CD4-positive, alpha-beta T cell treated with Interferon gamma for 1 hour (primary cell): ENCODE results near the gene KRTAP1-5.
"Not testable (repeated sequence)": the region's sequence is repeated elsewhere in the genome, so short reads cannot be mapped to it uniquely, and the experiment has no call there.

Experiments
- DNase-seq: peaks from one replicate; pipeline ENCODE4 v3.0.0-alpha.2; 2020

Gene KRTAP1-5

GRCh38 chr17:41046735-41047465 is 19.9 kb upstream of the KRTAP1-5 start, which contains the start of gene KRTAP2-1:
TSS of gene KRTAP2-1 (minus strand) at chr17:41047316. CDS start at chr17:41047267, 49 bp downstream.
- not testable (repeated sequence) for DNase-seq

- no peak for DNase-seq
These were observed 15.9 kb upstream of the KRTAP1-5 start for GRCh38 chr17:41042953-41043352.

GRCh38 chr17:41040783-41041571 is 14.0 kb upstream of the KRTAP1-5 start, which contains the start of gene KRTAP1-1:
TSS of gene KRTAP1-1 (minus strand) at chr17:41041450. CDS start at chr17:41041397, 53 bp downstream.
- DNase-seq = not testable (repeated sequence)

GRCh38 chr17:41037853-41038350 is 10.9 kb upstream of the KRTAP1-5 start:
- DNase-seq = no peak

GRCh38 chr17:41034346-41034935 is 7.4 kb upstream of the KRTAP1-5 start, which contains the start of gene KRTAP1-3:
TSS of gene KRTAP1-3 (minus strand) at chr17:41034874. CDS start at chr17:41034821, 53 bp downstream.
- not testable (repeated sequence) for DNase-seq

GRCh38 chr17:41029633-41030245 is 2.7 kb upstream of the KRTAP1-5 start, which contains the start of gene KRTAP1-4:
TSS of gene KRTAP1-4 (minus strand) at chr17:41030195. CDS start at chr17:41030078, 117 bp downstream.
- no peak for DNase-seq

- DNase-seq = no peak
These were observed 2.3 kb downstream of the KRTAP1-5 start for GRCh38 chr17:41024697-41025096.

GRCh38 chr17:41020336-41020735 is 6.7 kb downstream of the KRTAP1-5 start:
- DNase-seq = no peak

GRCh38 chr17:41019415-41019814 is 7.6 kb downstream of the KRTAP1-5 start:
- DNase-seq = no peak

GRCh38 chr17:41018541-41018940 is 8.5 kb downstream of the KRTAP1-5 start:
- DNase-seq = no peak

- no peak for DNase-seq
These were observed 10.3 kb downstream of the KRTAP1-5 start for GRCh38 chr17:41016578-41017215.

- DNase-seq = no peak
These were observed 11.6 kb downstream of the KRTAP1-5 start for GRCh38 chr17:41015454-41015853.

- DNase-seq = no peak
These were observed 13.4 kb downstream of the KRTAP1-5 start for GRCh38 chr17:41013606-41014005.

GRCh38 chr17:41013181-41013580 is 13.8 kb downstream of the KRTAP1-5 start:
- DNase-seq = no peak

GRCh38 chr17:41012326-41013120 is 14.5 kb downstream of the KRTAP1-5 start:
- no peak for DNase-seq

- DNase-seq = no peak
These were observed 16.6 kb downstream of the KRTAP1-5 start for GRCh38 chr17:41010441-41010840.

GRCh38 chr17:41009936-41010335 is 17.1 kb downstream of the KRTAP1-5 start:
- no peak for DNase-seq

- DNase-seq = no peak
These were observed 17.7 kb downstream of the KRTAP1-5 start for GRCh38 chr17:41009301-41009760.

GRCh38 chr17:41008811-41009210 is 18.2 kb downstream of the KRTAP1-5 start, which contains the start of gene KRTAP3-1:
TSS of gene KRTAP3-1 (minus strand) at chr17:41009128. CDS start at chr17:41009074, 54 bp downstream.
- no peak for DNase-seq

- no peak for DNase-seq
These were observed 22.6 kb downstream of the KRTAP1-5 start for GRCh38 chr17:41004397-41004796.

GRCh38 chr17:41003926-41004325 is 23.1 kb downstream of the KRTAP1-5 start:
- DNase-seq = no peak
